Body of pancreas (tissue), 4 donors: ENCODE measurements around the gene EMILIN2.

Source experiments
- CTCF ChIP-seq, 7 experiments: fragments of 450-650 bp in 4 of 7; fragments of 200-600 bp in 3 of 7; sonication (generic) in 3 of 7; IDR thresholded peaks; one replicate each; pipeline ENCODE4 v1.5.1; 2016 to 2019; ENCODE audit warnings: antibody characterized with exemption in 7 of 7
- POLR2A ChIP-seq, 3 donors: fragments of 450-650 bp; IDR thresholded peaks; one replicate each; pipeline ENCODE4 v1.6.1; 2016; ENCODE audit warnings: antibody characterized with exemption in 3 of 3, mild to moderate bottlenecking in 2 of 3

DNA sequence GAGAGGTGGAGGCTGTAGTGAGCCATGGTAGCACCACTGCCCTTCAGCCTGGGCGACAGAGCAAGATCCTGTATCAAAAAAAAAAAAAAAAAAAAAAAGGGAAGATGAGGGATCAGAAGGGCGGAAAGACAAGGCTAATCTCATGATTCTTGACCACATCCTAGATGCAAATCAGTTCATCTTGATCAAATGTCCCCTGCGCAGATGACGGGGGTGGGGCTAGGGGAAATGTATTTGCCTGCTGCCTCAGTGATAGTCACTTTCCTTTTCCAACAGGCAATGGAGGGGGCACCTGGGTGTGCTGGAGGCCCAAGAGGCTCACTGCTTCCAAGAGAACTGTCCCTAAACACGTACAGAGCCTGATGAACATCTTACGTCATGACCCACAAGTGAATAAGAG lies 3.7 kb upstream of the EMILIN2 start:
- no peak for TF ChIP-seq CTCF (IDR thresholded peaks at IDR 0.05)
- peak in 1 of 3 donors; percentile 10 for TF ChIP-seq POLR2A (IDR thresholded peaks at IDR 0.05)
